Endodermal cell (in vitro differentiated cells): ENCODE measurements around the gene ARHGAP31. TPM values are rescaled to one million over a fixed set of nuclear protein-coding genes. Genes with fewer than 3 reads are reported as not detected.

Experiments
- DNase-seq: peaks from one replicate; pipeline ENCODE4 v3.0.0-alpha.2; 2017
- H3K27ac ChIP-seq: 2 replicates; pipeline ENCODE4 v1.5.1; 2013; ENCODE audit warnings: mild to moderate bottlenecking, low read depth, low read length, moderate library complexity
- H3K27me3 ChIP-seq: 2 replicates; pipeline ENCODE4 v1.6.1; 2013; ENCODE audit warnings: mild to moderate bottlenecking, low read length, moderate library complexity; ENCODE audit not compliant: insufficient read depth, control insufficient read depth, poor library complexity, severe bottlenecking
- H3K36me3 ChIP-seq: 2 replicates; pipeline ENCODE4 v1.7.0; 2013; ENCODE audit warnings: mild to moderate bottlenecking, low read length, moderate library complexity; ENCODE audit not compliant: control insufficient read depth, insufficient read depth
- H3K4me1 ChIP-seq: one replicate; pipeline ENCODE4 v1.7.0; 2013; ENCODE audit warnings: low read length; ENCODE audit not compliant: control insufficient read depth, insufficient read depth
- H3K4me3 ChIP-seq: 2 replicates; pipeline ENCODE4 v1.5.1; 2013; ENCODE audit warnings: mild to moderate bottlenecking, low read length, moderate library complexity
- H3K9ac ChIP-seq: 2 replicates; pipeline ENCODE4 v1.6.1; 2013; ENCODE audit warnings: mild to moderate bottlenecking, low read length, moderate library complexity; ENCODE audit not compliant: poor library complexity, severe bottlenecking; ENCODE audit errors: extremely low read depth
- H3K9me3 ChIP-seq: 2 replicates; pipeline ENCODE4 v1.6.1; 2013; ENCODE audit warnings: mild to moderate bottlenecking, low read length, moderate library complexity; ENCODE audit not compliant: control insufficient read depth
- H3K27ac Mint-ChIP-seq: 2 replicates; pipeline ENCODE4 v1.8.0; 2020; ENCODE audit warnings: mixed read lengths
- H3K27me3 Mint-ChIP-seq: 2 replicates; pipeline ENCODE4 v1.8.0; 2021; ENCODE audit warnings: mild to moderate bottlenecking, mixed read lengths; ENCODE audit not compliant: insufficient read depth
- H3K36me3 Mint-ChIP-seq: 2 replicates; pipeline ENCODE4 v1.8.0; 2020; ENCODE audit warnings: low read depth, mixed read lengths
- H3K4me1 Mint-ChIP-seq: 2 replicates; pipeline ENCODE4 v1.8.0; 2020; ENCODE audit warnings: mixed read lengths
- H3K4me3 Mint-ChIP-seq: 2 replicates; pipeline ENCODE4 v1.8.0; 2020; ENCODE audit warnings: mild to moderate bottlenecking, moderate library complexity, mixed read lengths
- H3K9me3 Mint-ChIP-seq: 2 replicates; pipeline ENCODE4 v1.8.0; 2020; ENCODE audit warnings: mild to moderate bottlenecking, mixed read lengths
- WGBS, 2 experiments: methylation state at CpG; one replicate each; pipeline versions ENCODE4 v1.1.5 to v1.1.7; 2013; ENCODE audit warnings: missing lambda C conversion rate in 2 of 2, mixed read lengths in 1 of 2; ENCODE audit not compliant: insufficient coverage in 1 of 2, insufficient read length in 1 of 2; 5-methylcytosine and 5-hydroxymethylcytosine counted together
- total RNA-seq, 2 donors: library from RNA; stranded (reverse); fragmentation: NEBNext Ultra II Directional in 1 of 2; extraction: Animal tissue kit (Norgen Biotek cat#: 25700) in 1 of 2; gene quantifications; 2 replicates in 1 of 2; 3 replicates in 1 of 2; pipeline ENCODE4 v1.2.1, GENCODE V29; 2021
- TF ChIP-seq, protein P1 (sequence below): fragments of 200-600 bp; sonication (generic); conservative IDR thresholded peaks from 2 replicates; pipeline ENCODE4 v1.5.0; 2021; ENCODE audit warnings: antibody characterized with exemption, mild to moderate bottlenecking

ARHGAP31 gene
- total RNA-seq, 2 donors from 2014 or later, result 2.2 to 2.3 TPM

DNA sequence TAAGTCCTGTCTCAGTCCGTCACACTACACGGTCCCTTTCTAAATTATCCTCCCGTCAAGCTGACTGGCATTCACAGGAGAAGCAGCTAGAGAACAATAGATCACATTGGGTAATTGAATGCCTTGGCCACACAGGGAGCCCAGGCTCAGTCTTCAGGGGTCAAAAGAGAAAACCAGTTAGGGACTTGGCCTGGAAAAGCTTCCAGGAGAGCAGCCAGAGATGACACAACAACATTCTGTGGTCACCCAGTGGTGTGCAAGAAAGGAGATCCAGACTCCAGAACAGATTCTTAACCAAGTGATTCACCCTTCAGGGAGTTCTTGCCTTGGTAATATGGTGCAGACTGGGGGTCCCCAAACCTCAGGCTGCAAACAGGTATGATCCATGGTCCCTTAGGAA lies 15.9 kb downstream of the ARHGAP31 start:
- Histone ChIP-seq H3K9ac (no peak overlapping the region), H3K4me1 (peaks cover 23% of the 10 kb centered on the region), H3K36me3 (no peaks in the 10 kb centered on the region), H3K27ac (no peak overlapping the region), H3K9me3 (peaks cover 7% of the 10 kb centered on the region), H3K4me3 (peak overlapping the region; percentile 59), H3K27me3 (peaks cover 13% of the 10 kb centered on the region)
- Mint-ChIP-seq H3K27ac (peak overlapping the region; percentile 88), H3K36me3 (no peaks in the 10 kb centered on the region), H3K4me1 (peaks cover 34% of the 10 kb centered on the region), H3K9me3 (peaks cover 6% of the 10 kb centered on the region), H3K27me3 (no peaks in the 10 kb centered on the region), H3K4me3 (no peak overlapping the region)
- WGBS, 2 experiments, result 63 to 65% methylated on average over 2 to 3 of the region's 3 CpGs
- TF ChIP-seq, protein P1, sequence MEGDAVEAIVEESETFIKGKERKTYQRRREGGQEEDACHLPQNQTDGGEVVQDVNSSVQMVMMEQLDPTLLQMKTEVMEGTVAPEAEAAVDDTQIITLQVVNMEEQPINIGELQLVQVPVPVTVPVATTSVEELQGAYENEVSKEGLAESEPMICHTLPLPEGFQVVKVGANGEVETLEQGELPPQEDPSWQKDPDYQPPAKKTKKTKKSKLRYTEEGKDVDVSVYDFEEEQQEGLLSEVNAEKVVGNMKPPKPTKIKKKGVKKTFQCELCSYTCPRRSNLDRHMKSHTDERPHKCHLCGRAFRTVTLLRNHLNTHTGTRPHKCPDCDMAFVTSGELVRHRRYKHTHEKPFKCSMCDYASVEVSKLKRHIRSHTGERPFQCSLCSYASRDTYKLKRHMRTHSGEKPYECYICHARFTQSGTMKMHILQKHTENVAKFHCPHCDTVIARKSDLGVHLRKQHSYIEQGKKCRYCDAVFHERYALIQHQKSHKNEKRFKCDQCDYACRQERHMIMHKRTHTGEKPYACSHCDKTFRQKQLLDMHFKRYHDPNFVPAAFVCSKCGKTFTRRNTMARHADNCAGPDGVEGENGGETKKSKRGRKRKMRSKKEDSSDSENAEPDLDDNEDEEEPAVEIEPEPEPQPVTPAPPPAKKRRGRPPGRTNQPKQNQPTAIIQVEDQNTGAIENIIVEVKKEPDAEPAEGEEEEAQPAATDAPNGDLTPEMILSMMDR, result no peak
- peak; percentile 61 for DNase-seq

DNA sequence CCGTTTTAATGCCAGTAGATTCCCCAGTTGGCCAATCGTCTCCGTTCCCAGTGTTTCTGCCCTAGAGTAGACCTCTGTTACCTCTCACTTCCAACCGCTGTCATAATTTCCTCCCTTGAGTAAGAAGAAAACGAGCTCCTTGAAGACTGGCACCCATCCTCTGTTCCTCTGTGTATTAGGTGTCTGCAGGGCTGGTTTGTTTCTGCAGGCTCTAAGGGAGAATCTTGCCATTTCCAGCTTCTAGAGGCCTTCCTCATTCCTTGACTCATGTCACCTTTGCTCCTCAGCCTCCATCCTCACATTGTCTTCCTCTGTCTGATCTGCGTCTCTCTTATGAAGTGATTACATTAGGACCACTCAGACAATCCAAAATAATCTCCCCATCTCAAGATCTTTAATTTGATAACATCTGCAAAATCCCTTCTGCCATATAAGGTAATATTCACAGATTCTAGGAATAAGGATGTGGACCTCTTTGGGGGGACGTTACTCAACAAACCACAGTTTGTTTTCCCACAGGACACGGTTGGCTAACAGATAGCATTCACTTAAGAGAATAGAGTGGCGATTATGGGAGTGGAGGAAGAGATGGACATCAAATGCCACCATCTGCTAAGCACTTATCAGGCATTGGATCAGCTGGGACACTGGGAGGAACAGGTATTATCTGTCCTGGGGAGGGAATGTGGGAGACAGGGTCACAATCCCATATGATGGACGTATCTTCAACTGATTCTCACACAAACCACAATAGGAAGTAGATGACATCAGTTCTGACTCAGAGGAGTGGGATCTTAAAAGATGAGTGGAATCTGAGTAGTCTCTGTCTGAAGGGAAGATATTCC lies 17.1 kb downstream of the ARHGAP31 start:
- Histone ChIP-seq H3K9me3 (peaks cover 6% of the 10 kb centered on the region), H3K4me3 (peak overlapping the region; percentile 59), H3K4me1 (peaks cover 31% of the 10 kb centered on the region), H3K9ac (no peak overlapping the region), H3K36me3 (no peaks in the 10 kb centered on the region), H3K27ac (no peak overlapping the region), H3K27me3 (peaks cover 19% of the 10 kb centered on the region)
- Mint-ChIP-seq H3K4me1 (peaks cover 37% of the 10 kb centered on the region), H3K27ac (peak overlapping the region; percentile 26), H3K36me3 (no peaks in the 10 kb centered on the region), H3K27me3 (no peaks in the 10 kb centered on the region), H3K9me3 (peaks cover 6% of the 10 kb centered on the region), H3K4me3 (no peak overlapping the region)
- DNase-seq, result peak; percentile 24
- 85 to 89% methylated on average over 4 to 9 of the region's 10 CpGs for WGBS, 2 experiments
- TF ChIP-seq, protein P1, result no peak

- H3K4me3 ChIP-seq, result no peak overlapping the region
- Mint-ChIP-seq H3K27me3 (no peaks in the 10 kb centered on the region), H3K4me3 (no peak overlapping the region), H3K27ac (no peak overlapping the region), H3K36me3 (no peaks in the 10 kb centered on the region), H3K4me1 (peaks cover 49% of the 10 kb centered on the region), H3K9me3 (peaks cover 2% of the 10 kb centered on the region)
- no peaks in the 10 kb centered on the region for H3K9me3 ChIP-seq
- TF ChIP-seq, protein P1, result no peak
- 100% methylated on average over 1 to 3 of the region's 3 CpGs for WGBS, 2 experiments
- no peak for DNase-seq
- peaks cover 19% of the 10 kb centered on the region for H3K27me3 ChIP-seq
- no peak overlapping the region for H3K27ac ChIP-seq
- peaks cover 41% of the 10 kb centered on the region for H3K4me1 ChIP-seq
- H3K36me3 ChIP-seq, result no peaks in the 10 kb centered on the region
- no peak overlapping the region for H3K9ac ChIP-seq
Measured at GRCh38 chr3:119313461-119313860, 19.3 kb downstream of the ARHGAP31 start.
